Measurements from ENCODE around the gene CCDC180. TPM values are rescaled to one million over a fixed set of nuclear protein-coding genes. Genes with fewer than 3 reads are reported as not detected.

CCDC180 gene
- total and polyA plus RNA-seq, 9 of the 15 experiments (the other 6 are each of a cell fraction or from before 2014, with no cell fraction given) = 0.56 to 4.2 (median 2.5) TPM

GRCh38 chr9:97349400-97349799 is 41.9 kb downstream of the CCDC180 start:
- intact Hi-C loops (cut with micrococcal nuclease) = no loop called here
- CTCF ChIA-PET (ENCODE audit: low intra/inter-chr PET ratio) = no interaction called here
- TF ChIP-seq MTA1 (IDR thresholded peaks at IDR 0.05; ENCODE audit: borderline replicate concordance) (no peak), CHD1 (IDR thresholded peaks at IDR 0.05; ENCODE audit: low read length) (no peak), E2F6 (IDR thresholded peaks at IDR 0.05; ENCODE audit: borderline replicate concordance in 1 of 2, extremely low read depth in 1 of 2, insufficient read depth in 1 of 2, insufficient read length in 1 of 2, low read depth in 1 of 2, low read length in 1 of 2, poor library complexity in 1 of 2, severe bottlenecking in 1 of 2) (no peak), SOX6 (IDR thresholded peaks at IDR 0.05) (no peak), PTBP1 (IDR thresholded peaks at IDR 0.05; ENCODE audit: low read depth, low read length) (0 out of 2 replicates have a peak, but pooled peaks have one; percentile 46), BCOR (IDR thresholded peaks at IDR 0.05) (0 out of 2 replicates have a peak, but pooled peaks have one; percentile 34), ZBTB40 (IDR thresholded peaks at IDR 0.05) (no peak), ZBTB40 (CRISPR knock-in tag; IDR thresholded peaks at IDR 0.05) (no peak), HMG20B (CRISPR knock-in tag; IDR thresholded peaks at IDR 0.05) (no peak)
- TF ChIP-seq, protein P1, sequence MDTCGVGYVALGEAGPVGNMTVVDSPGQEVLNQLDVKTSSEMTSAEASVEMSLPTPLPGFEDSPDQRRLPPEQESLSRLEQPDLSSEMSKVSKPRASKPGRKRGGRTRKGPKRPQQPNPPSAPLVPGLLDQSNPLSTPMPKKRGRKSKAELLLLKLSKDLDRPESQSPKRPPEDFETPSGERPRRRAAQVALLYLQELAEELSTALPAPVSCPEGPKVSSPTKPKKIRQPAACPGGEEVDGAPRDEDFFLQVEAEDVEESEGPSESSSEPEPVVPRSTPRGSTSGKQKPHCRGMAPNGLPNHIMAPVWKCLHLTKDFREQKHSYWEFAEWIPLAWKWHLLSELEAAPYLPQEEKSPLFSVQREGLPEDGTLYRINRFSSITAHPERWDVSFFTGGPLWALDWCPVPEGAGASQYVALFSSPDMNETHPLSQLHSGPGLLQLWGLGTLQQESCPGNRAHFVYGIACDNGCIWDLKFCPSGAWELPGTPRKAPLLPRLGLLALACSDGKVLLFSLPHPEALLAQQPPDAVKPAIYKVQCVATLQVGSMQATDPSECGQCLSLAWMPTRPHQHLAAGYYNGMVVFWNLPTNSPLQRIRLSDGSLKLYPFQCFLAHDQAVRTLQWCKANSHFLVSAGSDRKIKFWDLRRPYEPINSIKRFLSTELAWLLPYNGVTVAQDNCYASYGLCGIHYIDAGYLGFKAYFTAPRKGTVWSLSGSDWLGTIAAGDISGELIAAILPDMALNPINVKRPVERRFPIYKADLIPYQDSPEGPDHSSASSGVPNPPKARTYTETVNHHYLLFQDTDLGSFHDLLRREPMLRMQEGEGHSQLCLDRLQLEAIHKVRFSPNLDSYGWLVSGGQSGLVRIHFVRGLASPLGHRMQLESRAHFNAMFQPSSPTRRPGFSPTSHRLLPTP (IDR thresholded peaks at IDR 0.05; ENCODE audit: borderline replicate concordance, extremely low read depth, insufficient read length) = peak; percentile 59

More at GRCh38 chr9:97349400-97349799, 41.9 kb downstream of the CCDC180 start:
- Histone ChIP-seq H2AFZ (ENCODE audit: low read depth, low read length) (no peak overlapping the region), H3K4me3 (no peak overlapping the region), H3K9me1 (ENCODE audit: control insufficient read depth, insufficient read depth, low read length) (no peaks in the 10 kb centered on the region), H3K27ac (ENCODE audit: extremely low read depth, low read depth, low read length) (no peak overlapping the region), H3K4me2 (ENCODE audit: insufficient read depth, low read length) (no peak overlapping the region), H3K9me3 (replicated peaks; ENCODE audit: control insufficient read depth, insufficient read depth, low read depth, low read length) (no peaks in the 10 kb centered on the region), H3K27me3 (ENCODE audit: control insufficient read depth in 2 of 2, insufficient read depth in 2 of 2, low read length in 2 of 2) (no peaks in the 10 kb centered on the region), H3K36me3 (ENCODE audit: control insufficient read depth, insufficient read depth, low read length) (no peaks in the 10 kb centered on the region), H3K4me1 (replicated peaks in 1 of 2; ENCODE audit: control insufficient read depth in 2 of 2, insufficient read depth in 2 of 2, low read length in 2 of 2) (no peaks in the 10 kb centered on the region), H3K79me2 (ENCODE audit: control insufficient read depth, insufficient read depth, low read length) (no peaks in the 10 kb centered on the region), H4K20me1 (replicated peaks; ENCODE audit: control insufficient read depth, insufficient read depth, low read length) (no peaks in the 10 kb centered on the region), H3K9ac (ENCODE audit: insufficient read depth in 1 of 2, low read depth in 2 of 2, low read length in 2 of 2) (no peak overlapping the region)
- DNase-seq (ENCODE audit: extremely low read depth in 1 of 4, low spot score in 3 of 4) (no peak), ATAC-seq (no peak), FAIRE-seq (no peak)
- WGBS (ENCODE audit: insufficient coverage, low coverage, missing lambda C conversion rate) = 23% methylated on average over 1 of the region's 1 CpG
- POLR2A ChIA-PET = interaction anchor here (1.0 kb wide), 1 partner anchor 48 kb away, joined by 3 read pairs; no protein-coding TSS in a partner anchor
- no TSS peak for BruUV-seq (replicated peaks)
- in situ Hi-C loops (cut with MboI) = no loop called here

All from K562 (cell line).